GM19438 (cell line): ENCODE measurements around the gene TTLL9.

ENCODE experiments used
- ATAC-seq: cut with Tn5 transposase; IDR thresholded peaks from one replicate; pipeline ENCODE4 v1.9.1; 2021; ENCODE audit warnings: low read depth; ENCODE audit not compliant: unreplicated experiment

Gene TTLL9

DNA sequence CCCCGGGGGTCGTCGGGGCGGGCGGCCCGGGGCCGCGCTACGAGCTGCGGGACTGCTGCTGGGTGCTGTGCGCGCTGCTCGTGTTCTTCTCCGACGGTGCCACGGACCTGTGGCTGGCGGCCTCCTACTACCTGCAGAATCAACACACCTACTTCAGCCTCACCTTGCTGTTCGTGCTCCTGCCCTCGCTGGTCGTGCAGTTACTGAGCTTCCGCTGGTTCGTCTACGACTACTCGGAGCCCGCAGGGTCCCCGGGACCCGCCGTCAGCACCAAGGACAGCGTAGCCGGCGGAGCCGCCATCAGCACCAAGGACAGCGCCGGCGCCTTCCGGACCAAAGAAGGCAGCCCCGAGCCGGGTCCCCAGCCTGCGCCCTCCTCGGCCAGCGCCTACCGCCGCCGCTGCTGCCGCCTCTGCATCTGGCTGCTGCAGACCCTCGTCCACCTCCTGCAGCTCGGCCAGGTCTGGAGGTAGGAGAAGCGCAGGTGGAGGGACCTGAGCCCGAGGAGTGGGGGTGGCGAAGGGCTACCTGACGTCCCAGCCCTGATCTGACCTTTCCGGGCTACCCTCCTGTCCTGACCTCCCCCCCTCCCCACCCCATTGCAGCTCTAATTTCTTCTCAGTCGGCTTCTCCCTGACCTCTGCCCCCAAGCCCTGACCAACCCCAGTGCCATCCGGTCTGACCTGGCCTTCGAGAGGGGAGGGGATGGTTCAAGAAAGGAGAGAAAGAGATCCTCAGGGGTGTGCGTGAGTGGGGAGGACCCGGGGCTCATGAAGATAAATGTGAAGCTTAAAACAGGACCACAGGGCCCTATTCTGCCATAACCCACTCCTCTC, 98.1 kb downstream of the TTLL9 start:
- no peak for ATAC-seq

DNA sequence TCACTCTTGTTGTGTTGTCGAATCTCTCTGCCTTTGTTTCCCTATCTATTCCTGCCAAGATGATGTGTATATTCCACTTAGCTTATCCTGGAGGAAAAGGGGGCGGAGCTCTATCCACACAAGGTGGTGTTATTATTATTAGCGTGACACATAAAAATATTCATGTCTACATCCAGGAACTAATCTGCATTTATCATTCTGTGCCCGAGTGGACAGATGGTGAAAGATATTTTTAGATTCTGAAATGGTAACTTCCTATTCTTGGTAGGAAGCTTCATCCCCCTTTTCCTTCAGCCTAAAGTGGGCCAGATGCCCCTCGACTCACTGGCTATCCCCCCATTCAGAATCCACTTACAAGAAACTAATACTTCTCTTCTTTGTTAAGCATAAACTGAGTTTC, 99.6 kb downstream of the TTLL9 start:
- no peak for ATAC-seq

DNA sequence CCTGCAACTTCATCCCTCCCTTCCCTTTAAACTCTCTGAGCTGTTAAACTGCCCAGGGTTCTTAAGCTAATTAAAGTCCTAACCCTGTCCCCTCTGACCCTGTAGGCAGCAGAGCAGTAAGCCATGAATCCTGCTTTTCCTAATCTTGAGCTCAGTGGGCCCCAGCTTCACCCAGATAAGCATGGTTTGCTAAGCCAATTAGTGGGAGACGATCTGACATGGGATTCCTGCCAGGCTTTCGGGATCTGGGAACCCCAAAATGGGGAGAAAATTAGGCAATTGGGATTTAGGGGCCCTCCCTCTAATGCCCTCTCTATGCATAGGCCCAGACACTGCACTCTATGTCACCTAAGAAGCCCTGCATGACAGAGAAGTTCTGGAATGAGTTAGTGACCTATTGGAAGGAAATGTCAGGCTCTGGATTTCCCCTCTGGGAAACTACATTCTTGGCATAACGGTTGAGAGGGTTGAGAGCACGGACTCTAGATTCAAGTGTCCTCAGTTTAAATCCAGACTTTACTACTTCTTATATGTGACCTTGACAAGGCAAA, 102.1 kb downstream of the TTLL9 start:
- no peak for ATAC-seq

DNA sequence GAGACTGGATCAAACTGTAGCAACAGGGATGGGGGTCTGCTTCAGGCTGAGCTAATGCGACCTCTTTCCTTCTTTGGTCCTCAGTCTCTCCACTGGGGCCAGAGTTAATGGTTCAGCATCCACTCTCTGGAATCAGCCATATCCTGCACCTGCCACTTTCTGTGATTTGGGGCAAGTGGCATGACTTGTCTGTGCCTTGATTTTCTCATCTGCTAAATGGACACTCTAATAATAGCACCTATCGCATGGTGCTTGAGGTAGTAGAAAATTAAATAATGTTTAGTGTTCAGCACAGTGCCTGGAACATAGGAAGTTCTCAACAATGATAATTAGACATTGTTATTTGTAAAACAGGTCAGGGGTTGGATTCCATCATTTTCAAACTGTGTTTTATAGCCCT, 103.9 kb downstream of the TTLL9 start:
- no peak for ATAC-seq

DNA sequence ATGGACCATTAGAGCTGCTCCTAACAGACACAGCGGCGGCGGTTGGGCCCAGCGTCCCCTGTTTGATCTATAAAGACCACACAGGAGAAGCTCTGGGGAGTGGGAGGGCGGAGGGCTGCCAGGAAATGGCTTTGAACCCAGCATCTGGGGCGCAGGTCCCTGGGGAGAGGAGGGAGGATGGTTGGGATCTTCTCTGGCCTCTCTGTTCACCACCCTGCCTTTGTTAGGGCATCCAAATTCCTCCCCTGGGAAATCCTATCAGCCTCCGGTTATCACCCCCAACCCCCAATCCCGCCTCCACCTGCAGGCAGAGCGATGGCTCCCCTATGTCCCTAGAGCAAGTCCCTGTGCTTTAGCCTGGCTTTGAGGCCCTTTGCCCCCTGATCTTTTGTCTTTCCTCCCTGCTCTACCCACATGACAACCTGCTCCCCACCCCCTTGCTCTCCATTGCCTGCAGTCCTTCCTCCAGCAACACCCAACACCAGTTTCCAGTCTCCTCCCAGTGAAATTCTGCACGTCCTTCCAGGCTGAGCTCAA, 104.6 kb downstream of the TTLL9 start:
- ATAC-seq, result no peak

DNA sequence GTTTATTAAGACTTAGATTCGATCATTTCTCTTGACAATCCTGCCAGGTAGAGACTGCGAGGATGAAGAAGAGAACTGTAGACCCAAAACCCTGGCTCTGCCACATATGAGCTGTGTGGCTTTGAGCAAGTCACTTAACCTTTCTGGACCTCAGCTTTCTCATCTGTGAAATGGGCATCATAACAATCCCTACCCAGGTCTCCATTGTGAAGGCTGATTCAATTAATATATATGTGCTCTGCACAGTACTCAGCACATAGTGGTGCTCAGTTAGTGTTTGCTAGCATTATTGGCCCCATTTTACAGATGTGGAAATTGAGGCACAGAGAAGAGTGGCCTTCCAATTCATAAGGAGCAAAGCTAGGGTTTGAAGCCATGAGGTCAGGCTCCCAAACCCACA, 105.4 kb downstream of the TTLL9 start:
- no peak for ATAC-seq

DNA sequence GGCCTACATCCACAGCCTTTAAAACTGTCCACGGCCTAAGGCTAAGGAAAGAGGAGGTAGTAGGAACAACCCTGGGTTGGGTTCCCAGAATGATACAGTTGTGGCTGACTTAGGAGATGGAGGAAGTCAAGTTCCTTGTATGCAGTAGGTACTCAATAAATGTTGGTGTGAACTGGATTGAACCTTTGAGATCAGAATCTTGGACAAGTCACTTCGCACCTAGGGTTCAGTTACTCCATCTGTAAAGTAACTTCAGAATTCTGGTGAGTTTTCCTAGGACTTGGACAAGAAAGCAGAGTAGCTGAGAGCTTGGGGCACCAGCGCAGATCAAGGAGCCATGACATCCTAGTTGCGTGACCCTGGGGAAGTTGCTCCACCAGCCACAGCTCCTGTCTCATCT, 106.6 kb downstream of the TTLL9 start:
- no peak for ATAC-seq

DNA sequence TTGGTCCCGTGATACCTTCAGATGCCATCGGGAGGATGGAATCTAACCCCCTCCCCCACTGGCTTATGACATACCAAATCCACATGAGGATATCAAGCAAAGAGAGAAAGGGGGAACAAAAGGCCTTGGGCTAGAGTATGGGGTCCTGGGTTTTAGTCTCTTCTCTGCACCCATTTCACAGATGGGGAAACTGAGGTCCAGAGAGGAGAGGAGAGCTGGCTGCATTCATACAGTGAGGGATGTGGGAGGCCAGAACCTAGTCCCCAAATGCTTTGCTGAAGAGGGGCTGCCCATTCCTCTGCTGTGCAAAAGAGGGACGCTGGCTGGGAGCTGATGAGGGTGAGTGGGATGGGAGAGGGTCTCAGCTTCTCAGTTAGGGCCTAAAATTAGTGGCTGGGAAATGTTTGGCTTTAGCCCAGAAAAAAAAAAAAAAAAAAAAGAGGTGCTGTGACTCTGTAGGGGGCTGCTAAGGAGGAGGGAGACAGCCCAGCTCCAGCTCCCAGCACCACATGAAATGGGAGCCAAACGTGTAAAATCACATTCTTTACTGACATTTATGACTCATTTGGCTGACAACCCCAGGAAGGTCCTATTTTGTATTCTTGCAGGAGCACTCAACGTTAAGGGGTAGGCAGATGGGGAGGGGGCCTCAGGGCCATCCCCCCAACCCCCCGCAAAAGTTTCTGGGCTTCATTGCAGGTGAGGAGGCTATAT, 109.4 kb downstream of the TTLL9 start:
- no peak for ATAC-seq

DNA sequence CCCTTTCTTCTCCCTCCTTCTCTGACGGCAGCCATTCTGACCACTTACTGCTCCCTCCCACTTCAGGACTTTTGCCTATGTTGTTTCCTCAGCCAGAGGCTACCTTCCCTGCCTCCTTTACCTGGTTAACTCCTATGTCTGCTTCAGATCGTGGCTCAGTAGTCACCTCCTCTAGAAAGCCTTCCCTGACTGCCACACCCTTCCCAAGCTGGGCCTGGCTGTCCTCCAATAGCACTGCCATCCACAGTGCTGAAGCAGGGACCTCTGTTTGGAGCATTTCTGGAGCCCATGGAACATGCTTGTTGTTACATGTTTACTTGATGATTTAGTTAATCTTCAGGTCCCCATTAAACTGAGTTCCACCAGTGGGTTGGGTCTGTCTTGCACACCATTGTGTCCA, 111.3 kb downstream of the TTLL9 start:
- no peak for ATAC-seq

DNA sequence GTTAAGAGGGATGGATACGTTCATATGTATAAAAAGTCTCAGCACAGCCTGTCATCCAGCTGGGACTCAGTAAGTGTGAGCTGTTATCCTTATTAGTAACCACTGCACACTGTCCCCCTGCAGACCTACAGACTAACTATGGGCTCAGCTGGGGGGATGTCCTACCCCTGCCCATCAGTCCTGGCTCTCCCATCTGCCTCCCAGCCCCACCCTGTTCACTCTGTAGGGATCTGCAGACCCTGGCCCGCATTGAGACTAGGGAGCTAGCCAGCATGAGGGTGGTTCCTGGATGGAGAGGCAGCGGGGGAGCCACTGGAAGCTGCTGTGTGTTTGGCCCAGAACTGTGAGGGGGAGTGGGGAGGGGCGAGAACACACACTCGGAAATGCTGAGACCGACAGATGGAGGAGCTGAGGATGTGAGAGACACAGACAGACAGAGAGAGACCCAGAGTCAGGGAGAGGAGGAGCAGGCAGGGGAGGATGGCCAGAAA, 114.6 kb downstream of the TTLL9 start:
- no peak for ATAC-seq

DNA sequence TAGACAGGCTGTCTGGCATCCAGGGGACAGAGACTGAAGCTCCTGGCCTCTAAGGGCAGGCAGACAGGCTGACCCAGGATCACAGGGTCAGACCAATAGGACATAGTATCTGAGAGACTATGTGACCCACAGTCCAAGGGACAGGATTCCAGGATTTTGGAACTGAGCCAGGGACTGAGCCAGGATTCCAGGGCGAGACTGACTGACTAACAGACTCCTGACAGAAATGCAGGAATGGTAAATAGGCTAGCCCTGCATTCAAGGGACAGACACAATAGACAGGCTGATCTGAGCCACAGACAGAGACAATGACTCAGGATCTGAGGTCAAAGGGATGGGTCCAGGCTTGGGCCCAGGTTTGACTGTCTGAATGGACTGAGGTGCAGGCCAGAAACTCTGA, 117.3 kb downstream of the TTLL9 start:
- no peak for ATAC-seq

DNA sequence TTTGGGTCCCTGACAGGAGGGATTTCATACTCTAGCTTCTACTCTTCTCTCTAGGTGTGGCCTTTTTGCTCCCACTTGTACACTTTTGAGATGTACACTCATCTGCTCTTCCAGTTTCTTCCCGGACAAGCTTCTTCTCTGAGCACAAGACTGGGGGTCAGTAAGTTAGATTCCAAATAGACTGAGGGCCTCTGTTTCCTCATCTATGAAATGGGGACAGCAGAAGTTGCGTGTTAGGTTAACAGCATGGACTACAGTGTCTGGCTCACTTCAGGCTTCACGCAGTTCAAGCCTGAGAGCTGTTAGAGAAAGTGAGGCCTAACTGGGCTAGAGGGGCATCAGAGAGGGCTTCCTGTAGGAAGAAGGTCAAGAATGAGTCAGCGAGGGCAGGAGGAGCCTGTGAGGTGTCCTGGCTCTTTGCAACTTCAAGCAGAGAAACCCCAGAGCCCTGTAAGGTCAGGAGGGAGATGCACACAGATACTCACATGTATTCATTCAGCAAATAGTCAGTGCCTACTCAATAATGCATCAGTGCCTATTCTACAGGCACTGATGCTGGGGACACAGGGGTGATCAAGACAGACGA, 118.1 kb downstream of the TTLL9 start:
- ATAC-seq, result no peak

DNA sequence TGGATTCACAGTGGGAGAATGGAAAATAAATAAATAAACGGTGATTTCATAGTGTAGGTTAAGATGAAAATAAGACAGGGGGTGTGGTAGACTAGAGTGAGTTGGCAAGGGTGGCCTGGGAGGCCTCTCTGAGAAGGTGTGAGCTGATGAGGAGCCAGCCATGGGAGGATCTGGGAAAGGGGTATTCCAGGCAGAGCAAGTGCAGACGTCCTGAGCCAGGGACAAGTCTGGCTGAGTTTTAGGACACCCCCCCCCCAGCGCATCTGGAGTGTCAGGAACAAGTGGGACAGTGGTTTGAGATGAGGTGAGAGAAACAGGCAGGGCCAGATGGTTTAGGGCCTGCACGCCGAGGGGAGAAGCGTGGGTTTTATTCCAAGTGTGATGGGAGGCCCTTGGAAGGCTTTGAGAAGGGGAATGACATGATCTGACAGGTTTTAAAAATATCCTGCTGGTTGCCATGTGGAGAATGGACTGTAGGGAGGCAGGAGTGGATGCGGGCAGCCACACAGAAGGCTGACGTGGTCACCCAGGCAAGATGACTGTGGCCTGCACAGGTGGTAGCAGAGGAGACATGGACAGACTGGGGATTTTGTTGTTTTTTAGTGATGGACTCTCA, 118.7 kb downstream of the TTLL9 start:
- ATAC-seq, result no peak

DNA sequence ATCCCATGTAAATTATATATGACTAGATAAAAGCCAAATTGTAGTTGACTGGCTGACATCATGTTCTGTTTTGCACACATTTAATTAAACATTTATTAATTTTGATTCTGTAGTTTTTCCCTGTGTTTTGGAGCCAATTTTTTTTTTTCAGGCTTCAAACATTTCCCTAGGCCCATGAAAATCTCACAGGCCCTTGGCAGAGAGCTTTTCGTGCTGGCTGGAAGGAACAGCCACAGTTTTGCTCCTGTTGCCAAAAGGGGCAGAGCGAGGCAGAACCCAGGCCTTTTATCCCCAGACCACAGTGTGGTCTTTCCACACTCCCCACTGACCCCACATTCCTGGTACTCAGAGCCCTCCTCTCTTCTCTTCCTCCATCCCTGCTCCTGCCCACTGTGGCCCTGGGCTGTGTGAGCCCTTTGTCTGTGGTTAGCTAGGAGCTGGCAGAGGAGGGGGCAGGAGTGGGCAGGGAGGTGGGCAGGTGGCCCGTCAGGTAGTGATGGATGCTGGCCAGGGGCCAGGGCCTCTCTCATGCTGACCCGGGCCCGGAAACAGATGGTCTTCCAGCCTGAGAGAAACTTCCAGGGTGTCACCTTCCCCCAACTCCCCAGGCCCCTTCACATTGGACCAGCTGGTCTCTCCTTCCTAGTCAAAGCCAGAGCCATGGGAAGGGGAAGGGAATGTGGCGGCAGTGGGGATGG, 120.4 kb downstream of the TTLL9 start:
- ATAC-seq, result no peak

DNA sequence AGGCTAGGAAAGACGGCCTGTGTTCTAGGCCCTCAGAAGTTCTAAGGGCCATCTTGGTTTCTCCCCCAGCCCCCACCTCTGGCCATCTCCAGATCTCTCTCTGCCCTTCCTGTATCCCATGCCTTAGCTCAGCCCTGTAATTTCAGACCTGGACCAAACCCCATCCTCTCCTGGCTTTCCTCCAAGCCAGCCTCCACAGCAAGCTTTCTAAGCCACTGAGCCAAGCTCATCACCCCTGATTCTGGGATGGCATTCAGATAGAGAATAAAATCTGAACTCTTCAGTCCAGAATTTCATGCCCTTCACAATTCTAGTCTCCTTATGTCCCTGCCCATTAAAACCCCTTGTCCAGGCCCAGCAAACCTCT, 120.9 kb downstream of the TTLL9 start:
- ATAC-seq, result no peak

DNA sequence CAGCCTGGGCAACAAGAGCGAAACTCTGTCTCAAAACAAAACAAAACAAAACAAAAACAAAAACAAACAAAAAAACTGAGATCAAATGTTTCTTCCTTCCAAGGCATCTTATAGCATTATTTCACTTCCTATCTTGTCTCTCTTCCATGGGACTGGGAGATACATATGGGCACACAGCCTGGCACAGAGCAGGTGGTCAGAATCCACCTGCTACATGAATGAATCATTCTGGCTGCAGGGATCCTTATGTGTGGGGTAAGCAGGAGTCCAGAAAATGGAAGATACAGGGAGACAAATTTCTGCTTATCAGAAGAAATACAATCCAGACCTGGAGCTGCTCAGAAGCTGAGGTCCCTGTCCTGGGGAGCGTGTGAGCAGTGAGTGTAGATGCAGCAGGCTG, 121.7 kb downstream of the TTLL9 start:
- no peak for ATAC-seq
